MG63 (cell line): ENCODE measurements around the gene ERFL. TPM values are rescaled to one million over a fixed set of nuclear protein-coding genes. Genes with fewer than 3 reads are reported as not detected.
"Not testable (repeated sequence)": the region's sequence is repeated elsewhere in the genome, so short reads cannot be mapped to it uniquely, and the experiment has no call there.

Experiments used
- DNase-seq: peaks from one replicate; pipeline ENCODE4 v3.0.0-alpha.2; 2020
- H3K27me3 ChIP-seq: fragments of 250-450 bp; sonication (Bioruptor Pico); 2 replicates; pipeline ENCODE4 v1.5.1; 2020; ENCODE audit warnings: mild to moderate bottlenecking, moderate library complexity
- H3K36me3 ChIP-seq: fragments of 250-450 bp; sonication (Bioruptor Pico); 2 replicates; pipeline ENCODE4 v1.5.1; 2020; ENCODE audit warnings: mild to moderate bottlenecking, moderate library complexity
- H3K4me3 ChIP-seq: fragments of 250-450 bp; sonication (Bioruptor Pico); 2 replicates; pipeline ENCODE4 v1.5.1; 2020; ENCODE audit warnings: mild to moderate bottlenecking, moderate library complexity
- H3K9me3 ChIP-seq: fragments of 250-450 bp; sonication (Bioruptor Pico); 2 replicates; pipeline ENCODE4 v1.5.1; 2020; ENCODE audit warnings: mild to moderate bottlenecking, moderate library complexity
- total RNA-seq: library from RNA; depleted of rRNA; stranded (reverse); fragments of >200 nt; shearing (Covaris generic); gene quantifications from 2 replicates; pipeline ENCODE4 v1.2.3, GENCODE V29; 2014; ENCODE audit warnings: low replicate concordance

Gene ERFL
- total RNA-seq, 1 experiment from 2014 or later, result not detected

- peaks cover 2% of the 10 kb centered on the region for H3K9me3 ChIP-seq
- DNase-seq, result no peak
- no peaks in the 10 kb centered on the region for H3K36me3 ChIP-seq
- no peak overlapping the region for H3K4me3 ChIP-seq
- H3K27me3 ChIP-seq, result peaks cover 41% of the 10 kb centered on the region
Measured at GRCh38 chr19:41922585-41922984, 5.7 kb downstream of the ERFL start.

DNA sequence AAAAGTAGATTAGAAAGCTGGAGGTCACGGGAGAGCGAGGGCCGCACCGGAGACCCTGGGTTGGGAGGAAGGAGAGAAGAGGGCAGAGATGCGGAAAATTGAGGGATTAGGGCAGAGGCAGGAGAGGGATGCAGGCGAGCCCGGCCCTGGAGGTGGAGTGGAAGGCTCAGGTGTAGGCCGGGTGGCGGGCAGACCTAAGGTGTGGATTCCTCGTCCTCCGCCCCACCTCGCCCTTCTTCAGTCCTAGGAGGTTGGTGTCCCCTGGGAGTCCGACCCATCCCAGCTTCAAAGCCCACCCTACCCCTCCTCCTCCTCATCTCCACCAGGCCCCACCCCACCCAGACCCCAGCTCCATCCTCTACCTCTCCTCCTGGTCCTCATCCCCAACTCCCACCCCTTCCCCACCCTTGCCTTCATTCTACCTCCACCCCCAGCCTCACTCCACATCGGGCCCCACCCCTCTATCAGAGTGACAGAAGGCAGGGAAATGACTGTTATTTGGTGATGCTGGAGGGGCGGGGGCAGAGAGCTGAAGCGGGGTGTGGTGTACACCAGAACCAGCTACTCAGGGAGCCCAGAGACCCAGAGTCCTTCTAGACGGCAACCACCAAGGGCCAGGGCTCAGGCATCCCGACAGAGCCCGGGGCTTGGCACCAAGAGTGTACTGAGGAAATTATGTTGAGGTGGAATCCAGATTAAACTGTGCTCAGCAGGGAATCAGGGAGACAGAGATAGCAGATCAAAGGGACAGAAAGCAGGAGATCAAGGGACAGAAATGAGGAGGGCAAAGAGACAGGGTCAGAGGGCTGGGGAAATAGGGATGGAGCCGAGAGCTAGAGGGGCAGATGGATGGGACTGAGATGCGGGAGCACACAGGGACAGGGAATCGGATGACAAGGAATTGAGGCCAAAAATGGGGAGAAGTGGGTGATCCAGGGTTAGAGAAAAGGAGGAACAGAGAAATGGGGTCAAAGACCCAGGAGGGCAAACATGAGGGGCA lies 6.4 kb downstream of the ERFL start:
- peaks cover 38% of the 10 kb centered on the region for H3K27me3 ChIP-seq
- H3K9me3 ChIP-seq, result peaks cover 2% of the 10 kb centered on the region
- H3K4me3 ChIP-seq, result no peak overlapping the region
- no peak for DNase-seq
- no peaks in the 10 kb centered on the region for H3K36me3 ChIP-seq

DNA sequence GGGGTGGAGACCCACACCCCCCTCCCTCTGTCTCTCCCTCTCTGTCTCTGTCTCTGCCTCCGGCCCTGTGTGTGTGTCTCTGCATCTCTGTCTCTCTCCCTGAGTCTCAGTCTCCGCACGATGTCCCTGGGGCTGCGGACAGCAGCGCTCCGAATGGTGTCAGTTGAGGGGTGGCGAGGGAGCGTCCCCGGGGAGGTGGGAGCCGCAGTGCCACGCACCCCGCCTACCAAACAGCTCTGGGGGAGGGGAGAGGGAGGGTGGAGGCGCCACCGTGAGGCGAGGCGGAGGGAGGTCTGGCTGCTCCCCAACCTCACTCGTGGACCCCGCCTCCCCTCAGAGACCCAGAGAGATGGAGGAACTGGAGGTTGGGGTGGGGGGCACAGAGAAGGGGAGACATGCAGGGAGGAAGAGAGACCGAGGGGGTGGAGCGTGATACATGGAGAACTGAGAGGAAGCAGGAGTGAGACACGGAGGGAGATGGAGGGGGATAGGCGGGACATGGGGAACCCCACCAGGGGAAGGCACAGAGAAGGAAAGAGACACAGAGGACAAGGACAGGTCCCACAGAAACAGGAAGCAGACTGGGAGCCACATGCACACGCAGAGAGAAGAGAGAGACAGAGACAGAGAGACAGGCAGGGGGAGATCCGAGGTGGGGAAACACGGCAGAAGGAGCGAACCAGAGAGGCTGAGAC lies 7.2 kb downstream of the ERFL start:
- Histone ChIP-seq H3K4me3 (no peak overlapping the region), H3K27me3 (peaks cover 41% of the 10 kb centered on the region), H3K36me3 (no peaks in the 10 kb centered on the region), H3K9me3 (peaks cover 2% of the 10 kb centered on the region)
- no peak for DNase-seq

- Histone ChIP-seq H3K9me3 (peaks cover 2% of the 10 kb centered on the region), H3K4me3 (no peak overlapping the region), H3K36me3 (no peaks in the 10 kb centered on the region), H3K27me3 (peaks cover 45% of the 10 kb centered on the region)
- DNase-seq, result no peak
Measured at GRCh38 chr19:41919948-41920712, 8.1 kb downstream of the ERFL start.

DNA sequence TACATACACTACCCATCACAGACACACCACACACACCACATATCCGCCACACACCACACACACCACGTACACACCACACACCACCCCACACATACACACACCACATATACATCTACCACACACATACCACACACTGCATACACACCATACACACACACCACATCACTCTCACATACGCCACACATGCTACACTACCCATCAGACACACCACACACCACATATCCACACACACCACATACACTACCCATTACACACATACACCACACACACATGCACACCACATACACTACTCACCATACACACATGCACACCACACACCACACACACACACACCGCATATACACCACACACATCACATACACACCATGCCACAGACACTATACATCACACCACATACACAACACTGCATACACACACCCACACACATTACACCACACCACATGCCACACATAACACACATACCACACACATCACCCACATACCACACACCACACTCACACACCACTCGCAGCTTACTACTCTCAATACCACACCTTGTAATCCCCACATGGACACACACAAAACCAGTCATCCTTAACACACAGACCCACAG lies 9.5 kb downstream of the ERFL start:
- no peak for DNase-seq
- Histone ChIP-seq H3K27me3 (peaks cover 40% of the 10 kb centered on the region), H3K4me3 (no peak overlapping the region), H3K36me3 (no peaks in the 10 kb centered on the region), H3K9me3 (peaks cover 2% of the 10 kb centered on the region)

DNA sequence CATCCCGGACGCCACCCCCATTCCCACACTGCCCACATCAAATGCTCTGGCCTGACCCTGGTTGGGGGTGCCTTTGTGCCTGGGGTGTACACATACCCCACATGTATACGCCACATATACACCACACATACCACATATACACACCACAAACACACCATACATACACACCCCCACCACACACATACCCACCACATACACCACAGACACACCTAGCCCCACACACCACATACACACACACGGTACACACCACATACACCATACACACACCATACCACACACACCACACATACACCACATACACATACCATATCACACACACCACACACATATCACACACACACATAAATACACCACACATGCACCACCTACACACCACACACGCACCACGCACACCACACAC lies 10.2 kb downstream of the ERFL start:
- Histone ChIP-seq H3K27me3 (peaks cover 43% of the 10 kb centered on the region), H3K9me3 (peaks cover 2% of the 10 kb centered on the region), H3K4me3 (no peak overlapping the region), H3K36me3 (no peaks in the 10 kb centered on the region)
- DNase-seq, result no peak

DNA sequence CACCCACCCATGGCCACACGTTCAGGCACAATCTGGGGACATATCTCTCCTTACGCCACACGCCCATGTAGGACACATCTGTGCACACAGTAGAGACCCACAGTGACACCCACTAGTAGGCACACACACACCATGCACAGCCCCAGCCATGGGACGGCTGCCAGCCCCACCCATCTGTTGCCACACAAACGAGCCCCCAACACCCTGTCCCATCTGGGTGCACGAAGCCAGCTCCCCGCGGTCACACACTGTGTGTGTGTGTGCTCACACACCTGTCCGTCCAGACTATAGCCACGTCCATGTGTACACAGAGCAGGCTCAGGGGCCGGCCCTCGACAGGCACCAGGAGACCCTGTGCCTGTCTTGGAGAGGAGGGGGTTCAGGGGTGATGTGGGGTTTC lies 10.6 kb downstream of the ERFL start:
- Histone ChIP-seq H3K36me3 (no peaks in the 10 kb centered on the region), H3K27me3 (peaks cover 42% of the 10 kb centered on the region), H3K4me3 (no peak overlapping the region), H3K9me3 (peaks cover 2% of the 10 kb centered on the region)
- DNase-seq, result no peak

- H3K4me3 ChIP-seq, result no peak overlapping the region
- H3K27me3 ChIP-seq, result peaks cover 53% of the 10 kb centered on the region
Measured at GRCh38 chr19:41915776-41916414, 12.4 kb downstream of the ERFL start.

DNA sequence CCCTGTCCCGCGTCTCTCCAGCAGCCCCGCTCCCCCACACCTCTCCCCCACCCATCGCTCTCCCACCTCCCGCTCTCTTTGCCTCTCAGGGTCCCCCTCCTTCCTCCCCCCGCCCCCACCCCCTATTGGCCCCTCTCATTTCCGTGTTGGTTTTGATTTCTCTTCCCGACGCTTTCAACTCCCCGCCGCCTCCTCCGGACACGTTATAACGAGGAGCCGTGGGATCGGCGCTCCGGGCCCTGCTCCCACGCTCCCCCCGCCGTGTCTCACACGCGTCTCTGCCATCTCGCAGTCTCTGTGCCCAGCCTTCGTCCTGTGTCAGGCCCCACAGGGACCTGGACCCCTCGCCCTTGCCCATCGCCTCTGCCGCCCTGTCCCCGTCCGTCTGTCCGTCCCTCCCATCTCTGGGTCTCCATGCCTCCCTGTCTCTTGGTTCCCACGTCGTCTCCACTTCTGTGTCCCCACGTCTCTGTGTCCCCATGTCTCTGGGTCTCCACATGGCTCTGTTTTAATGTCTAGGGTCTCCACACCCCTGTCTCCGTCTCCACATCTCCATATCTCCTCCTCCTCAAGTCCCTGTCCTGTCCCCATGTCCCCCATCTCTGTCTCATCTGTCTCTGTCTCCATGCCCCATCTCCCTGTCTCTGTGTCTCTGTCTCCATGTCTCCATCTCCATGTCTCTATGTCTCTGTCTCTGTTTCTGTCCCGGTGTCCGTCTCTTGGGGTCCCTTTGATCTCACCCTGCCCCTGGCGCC lies 13.1 kb downstream of the ERFL start:
- no peak overlapping the region for H3K4me3 ChIP-seq
- peaks cover 55% of the 10 kb centered on the region for H3K27me3 ChIP-seq
- H3K9me3 ChIP-seq, result peaks cover 2% of the 10 kb centered on the region
- H3K36me3 ChIP-seq, result no peaks in the 10 kb centered on the region
- no peak for DNase-seq

More at GRCh38 chr19:41915776-41916414, 12.4 kb downstream of the ERFL start:
- no peak for DNase-seq
- Histone ChIP-seq H3K36me3 (no peaks in the 10 kb centered on the region), H3K9me3 (peaks cover 2% of the 10 kb centered on the region)

- not testable (repeated sequence) for DNase-seq, H3K9me3 ChIP-seq, H3K36me3 ChIP-seq, H3K4me3 ChIP-seq
- peaks cover 55% of the 10 kb centered on the region for H3K27me3 ChIP-seq
Measured at GRCh38 chr19:41914424-41914834, 13.8 kb downstream of the ERFL start.

DNA sequence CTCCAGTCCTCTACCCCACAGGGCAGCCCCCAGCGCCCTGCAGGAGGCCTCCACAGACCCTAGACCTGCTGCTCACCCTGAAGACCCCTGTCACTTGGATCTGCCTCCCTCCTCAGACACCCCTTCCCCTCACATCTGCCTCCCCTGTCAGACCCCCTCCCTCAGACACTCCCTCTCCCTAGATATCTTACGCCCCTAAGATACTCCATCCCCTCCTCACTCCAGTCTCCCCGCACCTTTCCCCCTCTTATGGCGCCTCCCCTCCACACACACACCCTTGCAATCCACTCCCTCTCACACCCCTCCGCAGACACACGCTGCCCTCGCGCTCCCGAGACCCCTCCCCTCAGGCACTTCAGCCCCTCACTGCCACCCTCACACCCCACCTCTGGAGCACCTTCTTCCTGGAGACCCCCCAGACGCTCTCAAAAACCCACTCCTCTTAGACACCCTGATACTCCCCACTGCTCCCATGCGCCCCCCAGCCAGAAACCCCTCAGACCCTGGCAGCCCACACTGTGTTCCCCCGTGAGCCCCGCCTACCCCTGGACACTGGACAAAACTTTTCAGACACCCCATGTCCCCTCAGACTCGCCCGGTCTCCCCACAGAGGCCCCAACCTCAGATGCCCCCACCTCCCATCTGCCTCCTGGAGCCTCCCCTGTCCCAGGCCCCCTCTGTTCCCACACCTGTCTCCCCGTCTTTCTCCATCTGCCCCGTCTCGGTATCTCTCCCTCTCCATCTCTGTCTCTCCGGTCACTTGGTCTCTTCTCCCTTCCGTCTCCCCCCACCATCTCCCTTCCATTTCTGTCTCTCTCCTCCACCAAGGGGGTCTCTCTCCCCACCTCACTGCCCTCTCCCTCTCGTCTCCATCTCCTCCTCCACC lies 14.5 kb downstream of the ERFL start:
- no peak overlapping the region for H3K4me3 ChIP-seq

DNA sequence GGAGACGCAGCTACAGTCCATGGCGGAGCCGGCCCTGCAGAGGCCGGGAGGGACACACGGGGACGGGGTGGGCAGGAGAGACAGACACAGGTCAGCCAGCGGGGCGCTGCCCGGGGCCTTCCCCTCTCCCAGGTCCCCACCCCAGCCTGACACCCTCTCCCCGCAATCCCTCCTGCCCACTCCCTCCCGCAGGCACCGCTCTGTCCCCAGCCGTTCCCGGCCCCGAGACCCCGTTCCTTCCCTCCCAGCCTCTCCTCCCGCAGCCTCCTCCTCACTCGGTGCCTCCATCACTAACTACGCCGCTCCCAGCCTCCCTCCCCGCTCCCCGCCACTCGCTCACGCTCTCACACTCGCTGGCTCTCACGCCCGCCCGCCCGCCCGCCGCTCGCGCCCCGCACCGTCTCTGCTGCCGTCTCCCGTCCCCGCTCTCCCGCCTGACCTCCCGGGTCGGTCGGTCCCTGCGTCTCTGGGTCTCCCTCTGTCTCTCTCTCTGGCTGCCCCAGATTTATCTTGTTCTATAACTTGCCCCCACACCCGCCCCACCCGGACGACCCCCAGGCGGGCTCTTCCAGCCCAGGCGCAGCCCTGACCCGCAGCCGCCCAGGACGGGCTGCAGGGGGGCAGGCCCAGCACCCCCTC lies 15.2 kb downstream of the ERFL start:
- H3K27me3 ChIP-seq, result peaks cover 55% of the 10 kb centered on the region
- no peak for DNase-seq
- H3K4me3 ChIP-seq, result no peak overlapping the region
- H3K9me3 ChIP-seq, result no peaks in the 10 kb centered on the region
- H3K36me3 ChIP-seq, result no peaks in the 10 kb centered on the region

More for the DNA sequence above, 14.5 kb downstream of the ERFL start:
- DNase-seq, result no peak
- H3K36me3 ChIP-seq, result no peaks in the 10 kb centered on the region
- peaks cover 55% of the 10 kb centered on the region for H3K27me3 ChIP-seq
- no peaks in the 10 kb centered on the region; the same call in 1 of the 2 replicates for H3K9me3 ChIP-seq

DNA sequence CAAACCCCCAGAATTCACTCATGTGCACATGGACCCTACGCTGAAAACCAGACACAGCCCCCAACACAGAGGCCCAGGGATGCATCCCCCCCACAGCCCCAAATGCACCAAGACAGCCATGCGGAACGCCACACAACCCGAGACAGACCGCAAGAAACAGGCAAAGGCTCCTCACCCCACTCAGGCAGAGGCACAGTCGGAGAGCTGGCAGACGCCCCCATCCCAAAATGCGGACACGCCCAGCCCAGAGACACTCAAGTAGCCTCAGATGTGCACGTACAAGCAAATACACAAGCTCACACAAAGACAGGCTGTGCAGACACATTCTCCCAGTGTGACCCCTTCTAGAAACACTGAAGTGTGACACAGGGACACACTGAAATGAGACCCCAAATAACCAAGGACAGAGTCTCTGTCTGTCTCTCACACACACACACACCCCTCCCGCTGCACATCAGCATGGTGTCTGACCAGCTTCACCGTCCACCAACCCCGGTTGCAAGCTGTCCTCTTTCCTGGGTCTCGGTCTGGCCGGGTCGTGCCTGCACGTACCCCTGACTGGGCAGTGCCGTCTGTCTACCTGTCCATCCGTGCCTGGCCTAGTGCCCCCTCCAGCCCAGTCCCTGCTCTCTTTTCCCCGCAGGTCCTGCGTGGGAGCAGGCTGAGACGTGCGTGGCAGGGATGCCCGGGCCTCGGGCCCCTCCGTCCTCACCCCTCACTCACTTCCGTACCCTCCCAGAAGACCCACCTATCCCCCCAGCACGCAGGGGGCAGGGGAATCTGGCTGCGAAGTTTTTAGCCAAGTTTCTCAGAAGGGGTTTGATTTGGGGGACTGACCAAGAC lies 16.1 kb downstream of the ERFL start:
- H3K36me3 ChIP-seq, result peaks cover under 1% of the 10 kb centered on the region; the same call in 1 of the 2 replicates
- no peaks in the 10 kb centered on the region for H3K9me3 ChIP-seq
- no peak overlapping the region for H3K4me3 ChIP-seq
- DNase-seq, result no peak
- H3K27me3 ChIP-seq, result peaks cover 50% of the 10 kb centered on the region
